Kidney epithelial cell (primary cell): ENCODE measurements around the gene TAF11L4. TPM values are rescaled to one million over a fixed set of nuclear protein-coding genes. Genes with fewer than 3 reads are reported as not detected.
"Not testable (repeated sequence)": the region's sequence is repeated elsewhere in the genome, so short reads cannot be mapped to it uniquely, and the experiment has no call there.

Experiments used
- DNase-seq: peaks from one replicate; pipeline ENCODE4 v3.0.0-alpha.2; 2010; ENCODE audit warnings: low read depth
- H3K27me3 ChIP-seq: 2 replicates; pipeline ENCODE4 v1.6.0; 2011; ENCODE audit warnings: low read length; ENCODE audit not compliant: control insufficient read depth, insufficient read depth
- H3K36me3 ChIP-seq: 2 replicates; pipeline ENCODE4 v1.5.1; 2011; ENCODE audit warnings: low read length; ENCODE audit not compliant: control insufficient read depth, insufficient read depth
- H3K4me3 ChIP-seq: 2 replicates; pipeline ENCODE4 v1.5.1; 2011; ENCODE audit warnings: low read depth, mild to moderate bottlenecking, control low read depth, low read length
- CTCF ChIP-seq: IDR thresholded peaks from 2 replicates; pipeline ENCODE4 v1.5.1; 2011; ENCODE audit warnings: mild to moderate bottlenecking, moderate library complexity, low read length, control low read depth, inconsistent platforms; ENCODE audit not compliant: insufficient read depth, poor library complexity, severe bottlenecking
- total RNA-seq: library from RNA; depleted of rRNA; stranded (reverse); fragments of >200 nt; gene quantifications from 2 replicates; pipeline ENCODE4 v1.2.3, GENCODE V29; 2015

Gene TAF11L4
- total RNA-seq = not detected in 2 replicates

GRCh38 chr5:17521501-17521900 is at the start of gene TAF11L4:
TAF11L4 (plus strand) TSS chr5:17521801.
- H3K4me3 ChIP-seq, H3K27me3 ChIP-seq, H3K36me3 ChIP-seq, DNase-seq: not testable (repeated sequence)

GRCh38 chr5:17475064-17475463 is 46.5 kb upstream of the TAF11L4 start:
- H3K36me3 ChIP-seq, H3K4me3 ChIP-seq, DNase-seq, H3K27me3 ChIP-seq: not testable (repeated sequence)

- TF ChIP-seq CTCF = no peak
- H3K27me3 ChIP-seq = no peaks in the 10 kb centered on the region
- H3K36me3 ChIP-seq = no peaks in the 10 kb centered on the region
- DNase-seq = no peak
- no peak overlapping the region for H3K4me3 ChIP-seq
Observed at GRCh38 chr5:17477043-17477442, 44.6 kb upstream of the TAF11L4 start.

GRCh38 chr5:17477573-17478265 is 43.9 kb upstream of the TAF11L4 start:
- no peak for TF ChIP-seq CTCF
- DNase-seq = no peak
- H3K36me3 ChIP-seq = no peaks in the 10 kb centered on the region
- no peaks in the 10 kb centered on the region for H3K27me3 ChIP-seq
- H3K4me3 ChIP-seq = no peak overlapping the region

- Histone ChIP-seq H3K4me3 (no peak overlapping the region), H3K36me3 (no peaks in the 10 kb centered on the region), H3K27me3 (no peaks in the 10 kb centered on the region)
- no peak for TF ChIP-seq CTCF
- no peak for DNase-seq
Observed at GRCh38 chr5:17481378-17481777, 40.2 kb upstream of the TAF11L4 start.

- Histone ChIP-seq H3K4me3 (no peak overlapping the region), H3K36me3 (no peaks in the 10 kb centered on the region), H3K27me3 (no peaks in the 10 kb centered on the region)
- no peak for TF ChIP-seq CTCF
- DNase-seq = no peak
Observed at GRCh38 chr5:17482790-17483189, 38.8 kb upstream of the TAF11L4 start.

GRCh38 chr5:17486464-17487173 is 35.0 kb upstream of the TAF11L4 start:
- DNase-seq, H3K27me3 ChIP-seq, H3K4me3 ChIP-seq: not testable (repeated sequence)

More at GRCh38 chr5:17486464-17487173, 35.0 kb upstream of the TAF11L4 start:
- not testable (repeated sequence) for H3K36me3 ChIP-seq
